GM12878 (cell line): ENCODE data around the gene C3orf33. TPM values are rescaled to one million over a fixed set of nuclear protein-coding genes. Genes with fewer than 3 reads are reported as not detected.

Source experiments
- BCLAF1 ChIP-seq: fragments of 450-650 bp; IDR thresholded peaks from 2 replicates; pipeline ENCODE4 v1.6.1; 2017; ENCODE audit warnings: antibody characterized with exemption, mild to moderate bottlenecking, moderate library complexity
- CTCF ChIP-seq, 3 experiments: IDR thresholded peaks in 2 of 3; conservative IDR thresholded peaks in 1 of 3; 2 replicates each; pipeline ENCODE4 v1.5.1; 2011; ENCODE audit warnings: low read depth in 3 of 3, low read length in 3 of 3, mild to moderate bottlenecking in 3 of 3, control low read depth in 2 of 3, moderate library complexity in 2 of 3, inconsistent platforms in 1 of 3, mixed read lengths in 1 of 3; ENCODE audit not compliant: control insufficient read depth in 2 of 3, insufficient read depth in 1 of 3; ENCODE audit errors: extremely low read depth in 1 of 3
- JUND ChIP-seq: IDR thresholded peaks from 2 replicates; pipeline ENCODE4 v1.6.1; 2012; ENCODE audit warnings: low read depth, mild to moderate bottlenecking, low read length, improper control_type of control experiment, moderate library complexity
- KLF5 ChIP-seq: fragments of 450-650 bp; IDR thresholded peaks from 2 replicates; pipeline ENCODE4 v1.6.1; 2014; ENCODE audit warnings: mild to moderate bottlenecking; ENCODE audit not compliant: partially characterized antibody
- LARP7 ChIP-seq: fragments of 450-650 bp; IDR thresholded peaks from 2 replicates; pipeline ENCODE4 v1.6.1; 2017; ENCODE audit warnings: mild to moderate bottlenecking
- MTA3 ChIP-seq: IDR thresholded peaks from 2 replicates; pipeline ENCODE4 v1.6.1; 2012; ENCODE audit warnings: low read length, inconsistent platforms, borderline replicate concordance
- NR2F1 ChIP-seq: fragments of 450-650 bp; conservative IDR thresholded peaks from 2 replicates; pipeline ENCODE4 v1.6.1; 2017; ENCODE audit warnings: mild to moderate bottlenecking
- PML ChIP-seq: IDR thresholded peaks from 2 replicates; pipeline ENCODE4 v1.6.1; 2012; ENCODE audit warnings: low read length, inconsistent platforms
- SMC3 ChIP-seq: IDR thresholded peaks from 2 replicates; pipeline ENCODE4 v1.6.1; 2011; ENCODE audit warnings: low read length, improper control_type of control experiment, borderline replicate concordance
- TCF3 ChIP-seq: IDR thresholded peaks from 2 replicates; pipeline ENCODE4 v1.6.1; 2012; ENCODE audit warnings: low read depth, mild to moderate bottlenecking, low read length, borderline replicate concordance; ENCODE audit not compliant: insufficient read depth
- ZBED1 ChIP-seq: IDR thresholded peaks from 2 replicates; pipeline ENCODE4 v1.6.1; 2016; ENCODE audit warnings: borderline replicate concordance
- ZBTB11 ChIP-seq: fragments of 450-650 bp; formaldehyde crosslinking; IDR thresholded peaks from 2 replicates; pipeline ENCODE4 v1.5.0; 2022; ENCODE audit warnings: mild to moderate bottlenecking, missing genetic modification characterization
- ZNF24 ChIP-seq: fragments of 450-650 bp; IDR thresholded peaks from 2 replicates; pipeline ENCODE4 v1.6.1; 2017; ENCODE audit warnings: antibody characterized with exemption, mild to moderate bottlenecking
- ZNF687 ChIP-seq: fragments of 450-650 bp; IDR thresholded peaks from 2 replicates; pipeline ENCODE4 v1.6.1; 2017; ENCODE audit warnings: mild to moderate bottlenecking, moderate library complexity
- polyA plus RNA-seq, 11 experiments: library from polyadenylated mRNA; depleted of rRNA in 4 of 11; unstranded in 6 of 11; stranded (reverse) in 5 of 11; fragments of >200 nt; fragmentation: Nextera tagmentation in 4 of 11; fragmentation: Illumina TruSeq in 1 of 11; extraction: Ambion mirVana in 4 of 11; extraction: Trizol in 1 of 11; gene quantifications; 1 replicate in 1 of 11; 2 replicates in 10 of 11; pipeline versions ENCODE4 v1.2.1 to v1.2.3, GENCODE V29; 2011 to 2016; ENCODE audit warnings: inconsistent platforms in 2 of 11, missing spikeins in 2 of 11, low read depth in 1 of 11
- total RNA-seq, 4 experiments: library from RNA; depleted of rRNA in 3 of 4; stranded (reverse); fragments of >200 nt in 3 of 4; fragmentation: Illumina TruSeq in 1 of 4; extraction: Trizol in 1 of 4; gene quantifications; 2 replicates each; pipeline versions ENCODE4 v1.2.1 to v1.2.3, GENCODE V29; 2013 to 2021

The C3orf33 gene
- total and polyA plus RNA-seq, 10 of the 15 experiments (the other 5 are each of a cell fraction or from before 2014, with no cell fraction given): 0.35 to 1.7 (median 0.90) TPM

GRCh38 chr3:155854141-155854940 lies 48.3 kb upstream of the C3orf33 start, which contains the start of gene SLC33A1 (continued):
- TF ChIP-seq ZNF687 (peak; percentile 84; the same call in 1 of the 2 replicates), JUND (0 out of 2 replicates have a peak, but pooled peaks have one; percentile 56), ZBED1 (no peak; the same call in 1 of the 2 replicates), BCLAF1 (no peak), ZNF24 (peak; percentile 81), KLF5 (peak; percentile 86), PML (peak; percentile 93), LARP7 (0 out of 2 replicates have a peak, but pooled peaks have one; percentile 26), MTA3 (no peak), ZBTB11 (CRISPR knock-in tag) (peak; percentile 95), SMC3 (no peak), CTCF (IDR thresholded peaks at IDR 0.05 in 2 of 3, conservative IDR thresholded peaks at IDR 0.05 in 1 of 3; ENCODE audit: control insufficient read depth in 2 of 3, extremely low read depth in 1 of 3, insufficient read depth in 1 of 3, low read depth in 3 of 3, low read length in 3 of 3) (no peak), NR2F1 (peak; percentile 50), TCF3 (no peak)
